Naive thymus-derived CD4-positive, alpha-beta T cell (primary cell): Measurements from ENCODE around the gene PRDM16. TPM values are rescaled to one million over a fixed set of nuclear protein-coding genes. Genes with fewer than 3 reads are reported as not detected.

Experiments
- ATAC-seq: fragments of 150-1000 bp; cut with Tn5 transposase; 2 replicates; pipeline ENCODE4 v1.10.0; 2021; ENCODE audit warnings: mild to moderate bottlenecking, moderate library complexity
- CTCF ChIA-PET: fragments of 350-600 bp; sonication (Branson Sonifier 250); formaldehyde crosslinking; loops from one replicate; lab custom pipeline; 2021; ENCODE audit warnings: antibody characterized with exemption; lab: Charles Lee
- POLR2A ChIA-PET: fragments of 350-600 bp; sonication (Branson Sonifier 250); formaldehyde crosslinking; loops from one replicate; lab custom pipeline; 2021; ENCODE audit warnings: antibody characterized with exemption, inconsistent platforms; lab: Charles Lee
- DNase-seq, 9 donors: peaks; one replicate each; pipeline versions ENCODE4 v3.0.0 to v3.0.0-alpha.2; 2020 to 2022; ENCODE audit warnings: mixed read lengths in 1 of 9
- H3K27ac ChIP-seq: one replicate; pipeline ENCODE4 v1.7.0; 2013; ENCODE audit warnings: mild to moderate bottlenecking, low read depth, low read length, moderate library complexity
- H3K27me3 ChIP-seq, 2 donors: one replicate each; pipeline ENCODE4 v1.7.0; 2013; ENCODE audit warnings: low read length in 2 of 2, mild to moderate bottlenecking in 2 of 2, moderate library complexity in 2 of 2; ENCODE audit not compliant: control insufficient read depth in 2 of 2, insufficient read depth in 2 of 2
- H3K36me3 ChIP-seq, 3 experiments: 1 replicate in 2 of 3; 2 replicates in 1 of 3; pipeline ENCODE4 v1.7.0; 2013; ENCODE audit warnings: low read length in 3 of 3, mild to moderate bottlenecking in 3 of 3, moderate library complexity in 1 of 3; ENCODE audit not compliant: insufficient read depth in 3 of 3, control insufficient read depth in 2 of 3
- H3K4me1 ChIP-seq, 2 donors: one replicate each; pipeline ENCODE4 v1.7.0; 2013; ENCODE audit warnings: low read length in 2 of 2, mild to moderate bottlenecking in 2 of 2, moderate library complexity in 1 of 2; ENCODE audit not compliant: control insufficient read depth in 2 of 2, insufficient read depth in 2 of 2
- H3K4me3 ChIP-seq: 2 replicates; pipeline ENCODE4 v1.7.0; 2013; ENCODE audit warnings: mild to moderate bottlenecking, low read length
- H3K9me3 ChIP-seq, 3 experiments: 1 replicate in 2 of 3; 2 replicates in 1 of 3; pipeline ENCODE4 v1.7.0; 2013; ENCODE audit warnings: low read length in 3 of 3; ENCODE audit not compliant: control insufficient read depth in 2 of 3
- H3K27ac Mint-ChIP-seq, 9 donors: one replicate each; pipeline ENCODE4 v1.8.0; 2020 to 2022; ENCODE audit warnings: mixed read lengths in 9 of 9, mild to moderate bottlenecking in 8 of 9, moderate library complexity in 5 of 9, inconsistent platforms in 2 of 9
- H3K27me3 Mint-ChIP-seq, 5 donors: one replicate each; pipeline ENCODE4 v1.8.0; 2021 to 2022; ENCODE audit warnings: mixed read lengths in 5 of 5, mild to moderate bottlenecking in 1 of 5
- H3K36me3 Mint-ChIP-seq, 5 donors: one replicate each; pipeline ENCODE4 v1.8.0; 2020 to 2022; ENCODE audit warnings: mixed read lengths in 5 of 5, mild to moderate bottlenecking in 3 of 5, inconsistent platforms in 1 of 5
- H3K4me1 Mint-ChIP-seq, 7 donors: one replicate each; pipeline ENCODE4 v1.8.0; 2020 to 2022; ENCODE audit warnings: mixed read lengths in 7 of 7, mild to moderate bottlenecking in 3 of 7, inconsistent platforms in 1 of 7
- H3K4me3 Mint-ChIP-seq, 10 donors: one replicate each; pipeline ENCODE4 v1.8.0; 2020 to 2022; ENCODE audit warnings: mild to moderate bottlenecking in 10 of 10, mixed read lengths in 10 of 10, moderate library complexity in 6 of 10, inconsistent platforms in 2 of 10
- H3K9me3 Mint-ChIP-seq, 11 donors: one replicate each; pipeline ENCODE4 v1.8.0; 2020 to 2022; ENCODE audit warnings: mixed read lengths in 11 of 11, mild to moderate bottlenecking in 4 of 11, inconsistent platforms in 1 of 11, moderate library complexity in 1 of 11
- intact Hi-C, 2 donors: fragments of 100-400 bp; cut with micrococcal nuclease; formaldehyde crosslinking; loops; one replicate each; pipeline ENCODE4 v1.15.1; 2023
- polyA plus RNA-seq, 2 donors: library from polyadenylated mRNA; unstranded; fragments of 300-500 nt; fragmentation: Illumina TruSeq; gene quantifications; one replicate each; pipeline ENCODE4 v1.2.3, GENCODE V29; 2021
- total RNA-seq, 6 experiments: library from RNA in 5 of 6; stranded (reverse) in 5 of 6; gene quantifications; 1 replicate in 5 of 6; 2 replicates in 1 of 6; pipeline ENCODE4 v1.2.3 and lab custom pipeline; 2021 to 2026

Gene PRDM16
- total and polyA plus RNA-seq, 7 experiments from 2014 or later: 0.05 to 0.61 (median 0.36) TPM; not detected in 2

DNA sequence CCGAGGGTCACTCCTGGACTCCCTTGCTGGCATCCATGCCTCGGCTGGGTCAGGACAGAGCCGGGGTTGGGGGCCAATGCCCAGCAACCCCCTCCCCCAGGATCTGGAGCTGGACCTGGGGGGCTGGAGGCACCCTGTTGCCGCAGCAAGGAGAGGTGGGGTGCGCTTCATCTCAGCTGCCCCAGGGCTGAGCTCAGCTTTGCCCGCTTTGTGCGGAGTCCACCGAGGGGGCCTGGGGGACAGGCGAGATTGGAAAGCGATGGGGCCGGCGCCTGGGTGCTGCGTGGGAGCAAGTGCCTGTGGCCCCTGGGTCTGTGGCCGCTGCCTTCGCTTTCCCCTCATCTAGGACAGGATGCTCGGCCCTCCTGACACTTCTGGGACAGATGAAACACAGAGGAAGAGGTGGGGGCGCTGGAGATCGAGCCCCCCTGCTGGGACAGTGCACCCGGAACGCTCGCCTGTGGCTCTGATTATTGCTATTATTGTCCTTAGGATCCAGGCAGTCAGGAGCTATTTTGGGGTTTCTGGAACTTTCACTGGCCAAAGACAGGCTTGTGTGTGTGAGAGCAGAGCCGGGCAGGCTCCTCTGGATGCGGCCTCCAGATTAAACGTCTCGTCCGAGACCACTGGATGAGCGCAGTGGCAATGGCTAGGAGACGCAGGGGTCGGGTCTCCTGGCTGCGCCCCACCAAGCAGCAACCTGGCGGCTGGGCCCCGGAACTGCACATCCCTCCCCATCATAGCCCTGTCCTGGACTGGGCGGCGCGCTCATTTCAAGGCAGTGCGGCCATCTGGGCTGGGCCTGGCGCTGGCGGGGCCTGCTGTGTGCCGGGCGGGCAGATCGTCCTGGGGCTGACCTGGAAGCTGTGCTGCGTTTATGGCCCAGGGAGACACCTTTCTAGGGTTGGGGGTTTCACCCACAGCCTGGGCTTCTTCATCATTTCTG lies 13.8 kb downstream of the PRDM16 start:
- Histone ChIP-seq H3K27me3 (no peaks in the 10 kb centered on the region), H3K4me3 (no peak overlapping the region), H3K4me1 (no peaks in the 10 kb centered on the region), H3K27ac (no peak overlapping the region), H3K36me3 (no peaks in the 10 kb centered on the region), H3K9me3 (no peaks in the 10 kb centered on the region)
- Mint-ChIP-seq H3K27me3 (peaks cover 0 to 15% (median 6%) of the 10 kb centered on the region in 5 donors), H3K9me3 (no peaks in the 10 kb centered on the region), H3K36me3 (no peaks in the 10 kb centered on the region), H3K27ac (no peak overlapping the region), H3K4me3 (no peak overlapping the region), H3K4me1 (peaks cover 0 to 6% (median 0%) of the 10 kb centered on the region in 7 donors)
- ATAC-seq (no peak), DNase-seq (no peak)
- CTCF ChIA-PET: no interaction called here
- POLR2A ChIA-PET: no interaction called here
- intact Hi-C loops: no loop called here

GRCh38 chr1:3084154-3084553 lies 15.2 kb downstream of the PRDM16 start:
- CTCF ChIA-PET: no interaction called here
- H3K9me3 Mint-ChIP-seq: no peaks in the 10 kb centered on the region

GRCh38 chr1:3084726-3085125 lies 15.7 kb downstream of the PRDM16 start:
- no peaks in the 10 kb centered on the region for H3K27me3 ChIP-seq
- intact Hi-C loops: no loop called here
- DNase-seq (no peak), ATAC-seq (no peak)
- no peak overlapping the region for H3K27ac Mint-ChIP-seq
- POLR2A ChIA-PET: no interaction called here
- no peak overlapping the region for H3K4me3 ChIP-seq
- H3K4me1 ChIP-seq: no peaks in the 10 kb centered on the region
- H3K9me3 Mint-ChIP-seq: no peaks in the 10 kb centered on the region
- H3K36me3 ChIP-seq: no peaks in the 10 kb centered on the region
- H3K4me3 Mint-ChIP-seq: no peak overlapping the region
- peaks cover 0 to 8% (median 0%) of the 10 kb centered on the region in 5 donors for H3K27me3 Mint-ChIP-seq
- H3K27ac ChIP-seq: no peak overlapping the region
- H3K36me3 Mint-ChIP-seq: no peaks in the 10 kb centered on the region
- CTCF ChIA-PET: no interaction called here
- H3K9me3 ChIP-seq: no peaks in the 10 kb centered on the region
- H3K4me1 Mint-ChIP-seq: peaks cover 0 to 2% (median 0%) of the 10 kb centered on the region in 7 donors

More at GRCh38 chr1:3084154-3084553, 15.2 kb downstream of the PRDM16 start:
- POLR2A ChIA-PET: no interaction called here
- Histone ChIP-seq H3K9me3 (no peaks in the 10 kb centered on the region), H3K4me3 (no peak overlapping the region), H3K36me3 (no peaks in the 10 kb centered on the region), H3K27me3 (no peaks in the 10 kb centered on the region), H3K4me1 (no peaks in the 10 kb centered on the region), H3K27ac (no peak overlapping the region)
- H3K4me1 Mint-ChIP-seq: peaks cover 0 to 2% (median 0%) of the 10 kb centered on the region in 7 donors
- intact Hi-C loops: no loop called here
- peaks cover 0 to 6% (median 0%) of the 10 kb centered on the region in 5 donors for H3K27me3 Mint-ChIP-seq
- no peak overlapping the region for H3K4me3 Mint-ChIP-seq
- no peaks in the 10 kb centered on the region for H3K36me3 Mint-ChIP-seq
- DNase-seq: no peak
- H3K27ac Mint-ChIP-seq: no peak overlapping the region
- ATAC-seq: no peak

GRCh38 chr1:3085721-3086120 lies 16.7 kb downstream of the PRDM16 start:
- POLR2A ChIA-PET: no interaction called here
- Histone ChIP-seq H3K4me3 (no peak overlapping the region), H3K9me3 (no peaks in the 10 kb centered on the region), H3K36me3 (no peaks in the 10 kb centered on the region), H3K27me3 (no peaks in the 10 kb centered on the region), H3K27ac (no peak overlapping the region), H3K4me1 (no peaks in the 10 kb centered on the region)
- intact Hi-C loops: no loop called here
- DNase-seq: no peak
- Mint-ChIP-seq H3K36me3 (no peaks in the 10 kb centered on the region), H3K4me1 (peaks cover 0 to 2% (median 0%) of the 10 kb centered on the region in 7 donors), H3K9me3 (no peaks in the 10 kb centered on the region), H3K27me3 (peaks cover 0 to 4% (median 0%) of the 10 kb centered on the region in 5 donors), H3K4me3 (no peak overlapping the region), H3K27ac (no peak overlapping the region)
- no peak for ATAC-seq
- CTCF ChIA-PET: no interaction called here

DNA sequence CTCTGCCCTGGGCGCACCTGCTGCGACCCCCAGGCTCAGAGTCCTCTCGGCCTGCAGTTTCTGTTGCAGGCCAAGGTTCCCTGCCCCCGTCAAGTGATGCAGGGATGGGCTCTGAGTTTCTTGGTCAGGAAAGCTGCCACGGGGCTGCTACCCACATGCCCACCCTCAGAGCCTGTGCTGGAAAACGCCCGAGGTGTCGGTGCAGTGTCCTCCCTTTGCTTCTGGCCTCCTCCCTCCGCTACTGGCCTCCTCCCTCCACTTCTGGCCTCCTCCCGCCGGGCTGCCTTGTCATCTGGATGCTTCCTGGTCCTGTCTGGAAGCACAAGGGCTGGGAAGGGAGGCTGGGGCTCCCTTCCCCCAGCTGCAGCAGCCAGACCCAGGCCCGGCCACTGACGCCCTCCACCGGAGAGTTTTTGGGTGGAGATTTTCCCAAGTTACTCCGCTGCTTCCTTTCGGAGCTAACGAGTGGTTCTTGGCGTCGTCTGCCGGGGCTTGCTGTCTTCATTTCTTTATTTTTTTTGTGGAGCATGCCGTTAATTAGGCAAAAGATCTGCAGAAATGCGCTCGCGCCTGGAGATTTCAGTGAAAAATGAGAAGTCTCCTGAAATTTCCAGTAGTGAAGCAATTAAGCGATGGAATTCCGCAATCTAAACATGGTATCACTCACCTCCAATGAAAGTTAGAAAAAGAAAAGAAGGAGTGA lies 17.4 kb downstream of the PRDM16 start:
- Mint-ChIP-seq H3K4me3 (no peak overlapping the region), H3K4me1 (peaks cover 0 to 2% (median 0%) of the 10 kb centered on the region in 7 donors), H3K9me3 (no peaks in the 10 kb centered on the region), H3K27me3 (peaks cover 0 to 4% (median 0%) of the 10 kb centered on the region in 5 donors), H3K36me3 (no peaks in the 10 kb centered on the region), H3K27ac (no peak overlapping the region)
- ChIA-PET POLR2A (no interaction called here), CTCF (no interaction called here)
- intact Hi-C loops: no loop called here
- Histone ChIP-seq H3K27me3 (no peaks in the 10 kb centered on the region), H3K36me3 (no peaks in the 10 kb centered on the region), H3K9me3 (no peaks in the 10 kb centered on the region), H3K4me1 (no peaks in the 10 kb centered on the region), H3K4me3 (no peak overlapping the region), H3K27ac (no peak overlapping the region)
- DNase-seq (no peak), ATAC-seq (no peak)

- no peak for ATAC-seq
- CTCF ChIA-PET: no interaction called here
- H3K9me3 ChIP-seq: no peaks in the 10 kb centered on the region
Measured at GRCh38 chr1:3087049-3087448, 18.0 kb downstream of the PRDM16 start.

More at GRCh38 chr1:3087049-3087448, 18.0 kb downstream of the PRDM16 start:
- POLR2A ChIA-PET: no interaction called here
- Histone ChIP-seq H3K27me3 (no peaks in the 10 kb centered on the region), H3K27ac (no peak overlapping the region), H3K36me3 (no peaks in the 10 kb centered on the region), H3K4me1 (no peaks in the 10 kb centered on the region), H3K4me3 (no peak overlapping the region)
- H3K4me1 Mint-ChIP-seq: peaks cover 0 to 2% (median 0%) of the 10 kb centered on the region in 7 donors
- peaks cover 0 to 4% (median 0%) of the 10 kb centered on the region in 5 donors for H3K27me3 Mint-ChIP-seq
- H3K4me3 Mint-ChIP-seq: no peak overlapping the region
- intact Hi-C loops: no loop called here
- DNase-seq: no peak
- no peaks in the 10 kb centered on the region for H3K9me3 Mint-ChIP-seq
- no peaks in the 10 kb centered on the region for H3K36me3 Mint-ChIP-seq
- no peak overlapping the region for H3K27ac Mint-ChIP-seq
